IMR-90 (cell line): ENCODE data around the gene MEF2B. TPM values are rescaled to one million over a fixed set of nuclear protein-coding genes. Genes with fewer than 3 reads are reported as not detected.
A peak's percentile ranks its signal among the peaks of the same experiment; 100 is the strongest.

Experiments
- ATAC-seq: fragments of 200-7000 bp; cut with Tn5 transposase; 2 replicates; pipeline ENCODE4 v1.9.1; 2020; ENCODE audit warnings: low read depth, mild to moderate bottlenecking, moderate library complexity
- BruUV-seq: library from RNA; stranded (reverse); fragments of 400-500 nt; replicated peaks from 2 replicates; lab custom pipeline; 2021; lab: Mats Ljungman, UMichigan
- CTCF ChIA-PET: fragments of 300-600 bp; formaldehyde crosslinking; extraction: SDS; loops from one replicate; lab custom pipeline; 2021; ENCODE audit warnings: antibody characterized with exemption; lab: Yijun Ruan, JAX
- POLR2A ChIA-PET: fragments of 300-600 bp; sonication (Branson Sonifier 250); formaldehyde crosslinking; loops from one replicate; lab custom pipeline; 2022; ENCODE audit warnings: antibody characterized with exemption; ENCODE audit not compliant: unreplicated experiment; lab: Charles Lee
- DNase-seq: peaks from one replicate; pipeline ENCODE4 v3.0.0; 2013
- H2AFZ ChIP-seq: replicated peaks from 2 replicates; pipeline ENCODE3; 2013; ENCODE audit warnings: low read length, mild to moderate bottlenecking; ENCODE audit not compliant: poor library complexity
- H2AK5ac ChIP-seq: 2 replicates; pipeline ENCODE4 v1.6.1; 2013; ENCODE audit warnings: low read depth, low read length, inconsistent platforms
- H2AK9ac ChIP-seq: replicated peaks from 2 replicates; pipeline ENCODE3; 2013; ENCODE audit warnings: mild to moderate bottlenecking, low read depth, low read length, moderate library complexity; ENCODE audit not compliant: poor library complexity
- H2BK120ac ChIP-seq: 2 replicates; pipeline ENCODE4 v1.6.1; 2013; ENCODE audit warnings: low read depth, low read length, inconsistent platforms
- H2BK15ac ChIP-seq: 3 replicates; pipeline ENCODE4 v1.6.1; 2013; ENCODE audit warnings: low read depth, low read length, inconsistent platforms
- H2BK20ac ChIP-seq: 2 replicates; pipeline ENCODE4 v1.6.1; 2013; ENCODE audit warnings: low read depth, mild to moderate bottlenecking, inconsistent platforms, low read length, moderate library complexity
- H2BK5ac ChIP-seq: 2 replicates; pipeline ENCODE4 v1.6.1; 2013; ENCODE audit warnings: mild to moderate bottlenecking, low read depth, low read length, inconsistent platforms; ENCODE audit not compliant: poor library complexity, severe bottlenecking
- H3K14ac ChIP-seq: replicated peaks from 2 replicates; pipeline ENCODE4 v1.6.1; 2013; ENCODE audit warnings: low read depth, low read length, inconsistent platforms
- H3K18ac ChIP-seq: 2 replicates; pipeline ENCODE4 v1.6.1; 2013; ENCODE audit warnings: low read depth, low read length, control low read depth
- H3K23ac ChIP-seq: 2 replicates; pipeline ENCODE4 v1.6.1; 2013; ENCODE audit warnings: low read depth, low read length, inconsistent platforms
- H3K27ac ChIP-seq: 2 replicates; pipeline ENCODE4 v1.5.1; 2013; ENCODE audit warnings: mild to moderate bottlenecking, control low read depth, low read length; ENCODE audit not compliant: insufficient read depth
- H3K27me3 ChIP-seq: 2 replicates; pipeline ENCODE4 v1.6.1; 2013; ENCODE audit warnings: low read length; ENCODE audit not compliant: control insufficient read depth, insufficient read depth
- H3K36me3 ChIP-seq: 2 replicates; pipeline ENCODE4 v1.6.1; 2013; ENCODE audit warnings: low read length, mixed read lengths; ENCODE audit not compliant: control insufficient read depth, insufficient read depth
- H3K4ac ChIP-seq: 2 replicates; pipeline ENCODE4 v1.6.1; 2013; ENCODE audit warnings: low read depth, low read length, inconsistent platforms
- H3K4me1 ChIP-seq: 2 replicates; pipeline ENCODE4 v1.6.1; 2013; ENCODE audit warnings: low read length, mixed read lengths; ENCODE audit not compliant: control insufficient read depth, insufficient read depth
- H3K4me2 ChIP-seq: 2 replicates; pipeline ENCODE4 v1.6.1; 2013; ENCODE audit warnings: low read depth, mild to moderate bottlenecking, control low read depth, low read length, moderate library complexity
- H3K4me3 ChIP-seq: 2 replicates; pipeline ENCODE4 v1.5.1; 2013; ENCODE audit warnings: low read depth, mild to moderate bottlenecking, control low read depth, low read length, moderate library complexity; ENCODE audit not compliant: insufficient read depth
- H3K56ac ChIP-seq: 2 replicates; pipeline ENCODE4 v1.6.1; 2013; ENCODE audit warnings: low read length, inconsistent platforms; ENCODE audit not compliant: insufficient read depth; ENCODE audit errors: extremely low read depth
- H3K79me1 ChIP-seq, 2 experiments: 2 replicates each; pipeline ENCODE4 v1.6.1; 2013; ENCODE audit warnings: low read length in 2 of 2, inconsistent platforms in 1 of 2, low read depth in 1 of 2
- H3K9ac ChIP-seq: 2 replicates; pipeline ENCODE4 v1.6.1; 2013; ENCODE audit warnings: low read depth, low read length, control low read depth
- H3K9me1 ChIP-seq: 2 replicates; pipeline ENCODE4 v1.6.1; 2013; ENCODE audit warnings: low read length, inconsistent platforms; ENCODE audit not compliant: insufficient read depth
- H3K9me3 ChIP-seq: 2 replicates; pipeline ENCODE4 v1.6.1; 2013; ENCODE audit warnings: low read length; ENCODE audit not compliant: control insufficient read depth, insufficient read depth
- H4K20me1 ChIP-seq: 2 replicates; pipeline ENCODE4 v1.6.1; 2013; ENCODE audit warnings: low read length, inconsistent platforms; ENCODE audit not compliant: insufficient read depth
- H4K5ac ChIP-seq: 2 replicates; pipeline ENCODE4 v1.6.1; 2013; ENCODE audit warnings: mild to moderate bottlenecking, low read depth, low read length, control low read depth
- H4K8ac ChIP-seq, 2 experiments: 2 replicates each; pipeline ENCODE4 v1.6.1; 2013; ENCODE audit warnings: low read depth in 2 of 2, low read length in 2 of 2, control low read depth in 1 of 2, inconsistent platforms in 1 of 2
- H4K91ac ChIP-seq: 2 replicates; pipeline ENCODE4 v1.6.1; 2013; ENCODE audit warnings: low read depth, low read length, inconsistent platforms; ENCODE audit not compliant: insufficient read depth
- BHLHE40 ChIP-seq: fragments of 150-350 bp; IDR thresholded peaks from 2 replicates; pipeline ENCODE4 v1.6.1; 2016; ENCODE audit warnings: mild to moderate bottlenecking, low read depth, low read length
- CEBPB ChIP-seq: IDR thresholded peaks from 2 replicates; pipeline ENCODE4 v1.6.1; 2012; ENCODE audit warnings: low read depth, low read length, improper control_type of control experiment
- CHD1 ChIP-seq: IDR thresholded peaks from 2 replicates; pipeline ENCODE4 v1.6.1; 2012; ENCODE audit warnings: low read depth, low read length, improper control_type of control experiment
- FOS ChIP-seq: fragments of 150-350 bp; IDR thresholded peaks from 2 replicates; pipeline ENCODE4 v1.6.1; 2016; ENCODE audit warnings: low read depth, low read length
- MAFK ChIP-seq: IDR thresholded peaks from 2 replicates; pipeline ENCODE4 v1.6.1; 2012; ENCODE audit warnings: low read depth, low read length, improper control_type of control experiment
- MAZ ChIP-seq: IDR thresholded peaks from 2 replicates; pipeline ENCODE4 v1.6.1; 2012; ENCODE audit warnings: low read depth, mild to moderate bottlenecking, low read length, improper control_type of control experiment, moderate library complexity, borderline replicate concordance
- MXI1 ChIP-seq: IDR thresholded peaks from 2 replicates; pipeline ENCODE4 v1.6.1; 2012; ENCODE audit warnings: low read depth, mild to moderate bottlenecking, low read length, moderate library complexity, borderline replicate concordance
- NFE2L2 ChIP-seq: fragments of 150-350 bp; IDR thresholded peaks from 2 replicates; pipeline ENCODE4 v1.6.1; 2016; ENCODE audit warnings: low read depth, mild to moderate bottlenecking, low read length
- RAD21 ChIP-seq: IDR thresholded peaks from 2 replicates; pipeline ENCODE4 v1.6.1; 2012; ENCODE audit warnings: low read length, improper control_type of control experiment
- RCOR1 ChIP-seq: IDR thresholded peaks from 2 replicates; pipeline ENCODE4 v1.6.1; 2012; ENCODE audit warnings: mild to moderate bottlenecking, low read length, improper control_type of control experiment; ENCODE audit not compliant: insufficient replicate concordance
- RFX5 ChIP-seq: IDR thresholded peaks from 2 replicates; pipeline ENCODE4 v1.8.0; 2012; ENCODE audit warnings: low read depth, mild to moderate bottlenecking, low read length, moderate library complexity
- SMC3 ChIP-seq: fragments of 150-350 bp; IDR thresholded peaks from 2 replicates; pipeline ENCODE4 v1.6.1; 2016; ENCODE audit warnings: low read depth, mild to moderate bottlenecking, antibody characterized with exemption, low read length, moderate library complexity
- WGBS, 2 experiments: methylation state at CpG; one replicate each; pipeline versions ENCODE4 v1.1.5 to v1.1.7; 2013; ENCODE audit warnings: missing lambda C conversion rate in 2 of 2; ENCODE audit not compliant: insufficient read length in 1 of 2; ENCODE audit errors: extremely low coverage in 2 of 2; 5-methylcytosine and 5-hydroxymethylcytosine counted together
- dilution Hi-C: fragments of 300-500 bp; cut with HindIII; formaldehyde crosslinking; loops from one replicate; pipeline ENCODE4 v1.14.3; 2018; ENCODE audit warnings: low sequenced_read_pairs; ENCODE audit not compliant: unreplicated experiment
- in situ Hi-C: fragments of 300-500 bp; cut with MboI; formaldehyde crosslinking; loops from 3 replicates; pipeline ENCODE4 v1.14.3; 2019; ENCODE audit warnings: low sequenced_read_pairs, inconsistent platforms, mixed read lengths
- intact Hi-C: fragments of 100-400 bp; cut with micrococcal nuclease; formaldehyde crosslinking; loops from 2 replicates; pipeline ENCODE4 v1.10.0; 2022
- polyA plus RNA-seq, 3 experiments: library from polyadenylated mRNA; depleted of rRNA; stranded (reverse); fragments of >200 nt; gene quantifications; 2 replicates each; pipeline ENCODE4 v1.2.3, GENCODE V29; 2012; ENCODE audit warnings: low replicate concordance in 1 of 3
- total RNA-seq: library from RNA; depleted of rRNA; stranded (reverse); fragments of >200 nt; gene quantifications from 2 replicates; pipeline ENCODE4 v1.2.3, GENCODE V29; 2012
- TF ChIP-seq, protein P1 (sequence below): fragments of 150-350 bp; IDR thresholded peaks from 2 replicates; pipeline ENCODE4 v1.6.1; 2016; ENCODE audit warnings: low read depth, mild to moderate bottlenecking, low read length, moderate library complexity, borderline replicate concordance
- TF ChIP-seq, protein P2 (sequence below): fragments of 150-350 bp; IDR thresholded peaks from 2 replicates; pipeline ENCODE4 v1.6.1; 2017; ENCODE audit warnings: mild to moderate bottlenecking, antibody characterized with exemption, low read length, low read depth

MEF2B gene
- total and polyA plus RNA-seq, 2 of the 4 experiments (the other 2 are of a cell fraction): 0.18 to 0.94 TPM

GRCh38 chr19:19137556-19138108, 32.4 kb downstream of the MEF2B start:
- ChIA-PET POLR2A (no interaction called here), CTCF (no interaction called here)
- Histone ChIP-seq H3K23ac (peak overlapping the region; percentile 62), H3K9me3 (0 out of 2 replicates have a peak, but pooled peaks cover 4% of the 10 kb centered on the region), H3K4ac (peak overlapping the region; percentile 86), H3K18ac (no peak overlapping the region; the same call in 1 of the 2 replicates), H2BK120ac (no peak overlapping the region), H3K4me2 (peak overlapping the region; percentile 84), H3K27me3 (no peaks in the 10 kb centered on the region), H2BK15ac (no peak overlapping the region), H2AFZ (peak overlapping the region; percentile 94), H3K4me1 (peaks cover 6% of the 10 kb centered on the region; the same call in 1 of the 2 replicates), H3K9me1 (no peaks in the 10 kb centered on the region), H4K8ac (peak overlapping the region; percentile 23 to 98; a peak in 2 of 4 replicates), H3K9ac (peak overlapping the region; percentile 91), H3K4me3 (peak overlapping the region; percentile 94), H2BK5ac (no peak overlapping the region), H2BK20ac (no peak overlapping the region), H2AK5ac (no peak overlapping the region), H3K56ac (peak overlapping the region; percentile 34; the same call in 1 of the 2 replicates), H3K27ac (peak overlapping the region; percentile 78), H2AK9ac (peak overlapping the region; percentile 67), H4K5ac (peak overlapping the region; percentile 87), H3K14ac (peak overlapping the region; percentile 78), H4K91ac (0 out of 2 replicates have a peak overlapping the region, but pooled peaks have one; percentile 74), H4K20me1 (peaks cover 4% of the 10 kb centered on the region; the same call in 1 of the 2 replicates), H3K79me1 (peaks cover 8 to 20% of the 10 kb centered on the region in 2 experiments; a peak in 3 of 4 replicates), H3K36me3 (no peaks in the 10 kb centered on the region)
- dilution Hi-C loops: no loop called here
- intact Hi-C loops: loop anchor here (2.0 kb wide), 1 partner anchor 75 kb away; the partner anchor contains the start of gene SLC25A42
- DNase-seq (no peak), ATAC-seq (peak; percentile 18; the same call in 1 of the 2 replicates)
- in situ Hi-C loops: no loop called here
- WGBS, 2 experiments: 11% methylated on average over 7 of the region's 25 CpGs; no CpG with 5 or more reads in 1 of the 2 experiments
- BruUV-seq: no TSS peak
- no peak for TF ChIP-seq CEBPB
- no peak for TF ChIP-seq SMC3
- no peak for TF ChIP-seq FOS
- TF ChIP-seq, protein P1, sequence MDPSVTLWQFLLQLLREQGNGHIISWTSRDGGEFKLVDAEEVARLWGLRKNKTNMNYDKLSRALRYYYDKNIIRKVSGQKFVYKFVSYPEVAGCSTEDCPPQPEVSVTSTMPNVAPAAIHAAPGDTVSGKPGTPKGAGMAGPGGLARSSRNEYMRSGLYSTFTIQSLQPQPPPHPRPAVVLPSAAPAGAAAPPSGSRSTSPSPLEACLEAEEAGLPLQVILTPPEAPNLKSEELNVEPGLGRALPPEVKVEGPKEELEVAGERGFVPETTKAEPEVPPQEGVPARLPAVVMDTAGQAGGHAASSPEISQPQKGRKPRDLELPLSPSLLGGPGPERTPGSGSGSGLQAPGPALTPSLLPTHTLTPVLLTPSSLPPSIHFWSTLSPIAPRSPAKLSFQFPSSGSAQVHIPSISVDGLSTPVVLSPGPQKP: no peak
- no peak for TF ChIP-seq RCOR1
- no peak; the same call in 1 of the 2 replicates for TF ChIP-seq MXI1
- TF ChIP-seq BHLHE40: no peak
- TF ChIP-seq RAD21: no peak
- TF ChIP-seq NFE2L2: no peak
- no peak for TF ChIP-seq CHD1
- TF ChIP-seq, protein P2, sequence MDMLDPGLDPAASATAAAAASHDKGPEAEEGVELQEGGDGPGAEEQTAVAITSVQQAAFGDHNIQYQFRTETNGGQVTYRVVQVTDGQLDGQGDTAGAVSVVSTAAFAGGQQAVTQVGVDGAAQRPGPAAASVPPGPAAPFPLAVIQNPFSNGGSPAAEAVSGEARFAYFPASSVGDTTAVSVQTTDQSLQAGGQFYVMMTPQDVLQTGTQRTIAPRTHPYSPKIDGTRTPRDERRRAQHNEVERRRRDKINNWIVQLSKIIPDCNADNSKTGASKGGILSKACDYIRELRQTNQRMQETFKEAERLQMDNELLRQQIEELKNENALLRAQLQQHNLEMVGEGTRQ: no peak
- no peak for TF ChIP-seq MAFK
- TF ChIP-seq RFX5: no peak
- no peak for TF ChIP-seq MAZ
